NCI-H1105 (cell line): ENCODE results near the gene RELB.
"Not testable (repeated sequence)": the region's sequence is repeated elsewhere in the genome, so short reads cannot be mapped to it uniquely, and the experiment has no call there.

Experiments
- DNase-seq: peaks from one replicate; lab custom pipeline; 2025; lab: John Stamatoyannopoulos, UW

Gene RELB

GRCh38 chr19:44987148-44987675 is 14.1 kb upstream of the RELB start:
- DNase-seq = no peak

GRCh38 chr19:44988273-44988672 is 13.0 kb upstream of the RELB start:
- no peak for DNase-seq

GRCh38 chr19:44988896-44989556 is 12.2 kb upstream of the RELB start:
- DNase-seq = peak; percentile 11

GRCh38 chr19:44990459-44990858 is 10.8 kb upstream of the RELB start:
- no peak for DNase-seq

GRCh38 chr19:44990966-44991365 is 10.3 kb upstream of the RELB start:
- no peak for DNase-seq

GRCh38 chr19:44992336-44993163 is 8.7 kb upstream of the RELB start:
- no peak for DNase-seq

- no peak for DNase-seq
Measured at GRCh38 chr19:44993526-44993925, 7.7 kb upstream of the RELB start.

GRCh38 chr19:44993926-44994537 is 7.2 kb upstream of the RELB start:
- no peak for DNase-seq

- DNase-seq = no peak
Measured at GRCh38 chr19:44998025-44998424, 3.2 kb upstream of the RELB start.

GRCh38 chr19:44999131-44999925 is 1.9 kb upstream of the RELB start:
- DNase-seq = not testable (repeated sequence)

- not testable (repeated sequence) for DNase-seq
Measured at GRCh38 chr19:45000665-45001064, 599 bp upstream of the RELB start.

- no peak for DNase-seq
Measured at GRCh38 chr19:45003485-45003884, 2.2 kb downstream of the RELB start.

- no peak for DNase-seq
Measured at GRCh38 chr19:45005787-45006186, 4.5 kb downstream of the RELB start.

- DNase-seq = no peak
Measured at GRCh38 chr19:45008552-45008951, 7.3 kb downstream of the RELB start.

GRCh38 chr19:45009625-45010255 is 8.5 kb downstream of the RELB start:
- DNase-seq = no peak

- DNase-seq = no peak
Measured at GRCh38 chr19:45010306-45010705, 9.0 kb downstream of the RELB start.

- DNase-seq = no peak
Measured at GRCh38 chr19:45011959-45012358, 10.7 kb downstream of the RELB start.

- peak; percentile 54 for DNase-seq
Measured at GRCh38 chr19:45016388-45017314, 15.4 kb downstream of the RELB start.

- DNase-seq = no peak
Measured at GRCh38 chr19:45019187-45019586, 17.9 kb downstream of the RELB start.

GRCh38 chr19:45020071-45020470 is 18.8 kb downstream of the RELB start:
- no peak for DNase-seq
